SK-N-SH (cell line): ENCODE measurements around the gene ZNF791.
"Not testable (repeated sequence)": the region's sequence is repeated elsewhere in the genome, so short reads cannot be mapped to it uniquely, and the experiment has no call there.

ENCODE experiments used
- EZH2phosphoT487 ChIP-seq: fragments of 200-600 bp; sonication (generic); IDR thresholded peaks from 2 replicates; pipeline ENCODE4 v1.6.1; 2017; ENCODE audit warnings: low read depth, mixed run types, mild to moderate bottlenecking, antibody characterized with exemption, moderate library complexity, borderline replicate concordance
- GABPA ChIP-seq: IDR thresholded peaks from 2 replicates; pipeline ENCODE4 v1.4.0; 2012; ENCODE audit warnings: low read depth, mild to moderate bottlenecking
- POLR2AphosphoS5 ChIP-seq: IDR thresholded peaks from 2 replicates; pipeline ENCODE4 v1.6.1; 2012; ENCODE audit warnings: low read depth, low read length
- RAD21 ChIP-seq: IDR thresholded peaks from 2 replicates; pipeline ENCODE4 v1.6.1; 2012; ENCODE audit warnings: mild to moderate bottlenecking, low read length
- RCOR1 ChIP-seq: fragments of 150-350 bp; IDR thresholded peaks from 2 replicates; pipeline ENCODE4 v1.6.1; 2017; ENCODE audit warnings: antibody characterized with exemption, low read length
- RFX5 ChIP-seq: IDR thresholded peaks from 2 replicates; pipeline ENCODE4 v1.6.1; 2012; ENCODE audit warnings: mild to moderate bottlenecking, improper control_type of control experiment, low read length
- TF ChIP-seq, protein P1 (sequence below): IDR thresholded peaks from 2 replicates; pipeline ENCODE4; 2012
- TF ChIP-seq, protein P2 (sequence below): fragments of 150-350 bp; IDR thresholded peaks from 2 replicates; pipeline ENCODE4 v1.6.1; 2017; ENCODE audit warnings: antibody characterized with exemption, low read length, low read depth, borderline replicate concordance
- TF ChIP-seq, protein P3 (sequence below): fragments of 200-600 bp; sonication (generic); IDR thresholded peaks from 2 replicates; pipeline ENCODE4 v1.6.1; 2017; ENCODE audit warnings: antibody characterized with exemption, mild to moderate bottlenecking, moderate library complexity

DNA sequence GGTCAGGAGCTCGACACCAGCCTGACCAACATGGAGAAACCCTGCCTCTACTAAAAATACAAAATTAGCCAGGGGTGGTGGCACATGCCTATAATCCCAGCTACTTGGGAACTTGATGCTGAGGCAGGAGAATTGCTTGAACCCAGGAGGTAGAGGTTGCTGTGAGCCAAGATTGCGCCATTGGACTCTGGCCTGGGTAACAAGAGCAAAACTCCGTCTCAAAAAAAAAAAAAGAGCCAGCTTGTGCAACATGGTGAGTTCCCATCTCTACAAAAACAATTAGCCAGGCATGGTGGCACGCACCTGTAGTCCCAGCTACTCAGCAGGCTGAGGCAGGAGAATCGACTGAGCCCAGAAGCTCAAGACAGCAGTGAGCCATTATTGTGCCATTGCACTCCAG lies 67.3 kb downstream of the ZNF791 start:
- TF ChIP-seq, protein P1, sequence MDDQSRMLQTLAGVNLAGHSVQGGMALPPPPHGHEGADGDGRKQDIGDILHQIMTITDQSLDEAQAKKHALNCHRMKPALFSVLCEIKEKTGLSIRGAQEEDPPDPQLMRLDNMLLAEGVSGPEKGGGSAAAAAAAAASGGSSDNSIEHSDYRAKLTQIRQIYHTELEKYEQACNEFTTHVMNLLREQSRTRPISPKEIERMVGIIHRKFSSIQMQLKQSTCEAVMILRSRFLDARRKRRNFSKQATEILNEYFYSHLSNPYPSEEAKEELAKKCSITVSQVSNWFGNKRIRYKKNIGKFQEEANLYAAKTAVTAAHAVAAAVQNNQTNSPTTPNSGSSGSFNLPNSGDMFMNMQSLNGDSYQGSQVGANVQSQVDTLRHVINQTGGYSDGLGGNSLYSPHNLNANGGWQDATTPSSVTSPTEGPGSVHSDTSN, result not testable (repeated sequence)
- TF ChIP-seq, protein P2, sequence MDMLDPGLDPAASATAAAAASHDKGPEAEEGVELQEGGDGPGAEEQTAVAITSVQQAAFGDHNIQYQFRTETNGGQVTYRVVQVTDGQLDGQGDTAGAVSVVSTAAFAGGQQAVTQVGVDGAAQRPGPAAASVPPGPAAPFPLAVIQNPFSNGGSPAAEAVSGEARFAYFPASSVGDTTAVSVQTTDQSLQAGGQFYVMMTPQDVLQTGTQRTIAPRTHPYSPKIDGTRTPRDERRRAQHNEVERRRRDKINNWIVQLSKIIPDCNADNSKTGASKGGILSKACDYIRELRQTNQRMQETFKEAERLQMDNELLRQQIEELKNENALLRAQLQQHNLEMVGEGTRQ, result not testable (repeated sequence)
- not testable (repeated sequence) for TF ChIP-seq RAD21, POLR2AphosphoS5, GABPA, RFX5, RCOR1, EZH2phosphoT487
- TF ChIP-seq, protein P3, sequence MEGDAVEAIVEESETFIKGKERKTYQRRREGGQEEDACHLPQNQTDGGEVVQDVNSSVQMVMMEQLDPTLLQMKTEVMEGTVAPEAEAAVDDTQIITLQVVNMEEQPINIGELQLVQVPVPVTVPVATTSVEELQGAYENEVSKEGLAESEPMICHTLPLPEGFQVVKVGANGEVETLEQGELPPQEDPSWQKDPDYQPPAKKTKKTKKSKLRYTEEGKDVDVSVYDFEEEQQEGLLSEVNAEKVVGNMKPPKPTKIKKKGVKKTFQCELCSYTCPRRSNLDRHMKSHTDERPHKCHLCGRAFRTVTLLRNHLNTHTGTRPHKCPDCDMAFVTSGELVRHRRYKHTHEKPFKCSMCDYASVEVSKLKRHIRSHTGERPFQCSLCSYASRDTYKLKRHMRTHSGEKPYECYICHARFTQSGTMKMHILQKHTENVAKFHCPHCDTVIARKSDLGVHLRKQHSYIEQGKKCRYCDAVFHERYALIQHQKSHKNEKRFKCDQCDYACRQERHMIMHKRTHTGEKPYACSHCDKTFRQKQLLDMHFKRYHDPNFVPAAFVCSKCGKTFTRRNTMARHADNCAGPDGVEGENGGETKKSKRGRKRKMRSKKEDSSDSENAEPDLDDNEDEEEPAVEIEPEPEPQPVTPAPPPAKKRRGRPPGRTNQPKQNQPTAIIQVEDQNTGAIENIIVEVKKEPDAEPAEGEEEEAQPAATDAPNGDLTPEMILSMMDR, result not testable (repeated sequence)
